Endothelial cell of umbilical vein (primary cell): Measurements from ENCODE around the gene ATG10. TPM values are rescaled to one million over a fixed set of nuclear protein-coding genes. Genes with fewer than 3 reads are reported as not detected.

Experiments
- BruUV-seq: library from RNA; stranded (reverse); fragments of 400-500 nt; replicated peaks from 2 replicates; lab custom pipeline; 2021; lab: Mats Ljungman, UMichigan
- CTCF ChIA-PET: fragments of 300-600, 350-600 bp; sonication (Branson Sonifier 250); formaldehyde crosslinking; loops from one replicate; lab custom pipeline; 2021; ENCODE audit warnings: antibody characterized with exemption, inconsistent platforms; lab: Charles Lee
- POLR2A ChIA-PET: fragments of 300-600, 350-600 bp; sonication (Branson Sonifier 250); formaldehyde crosslinking; loops from one replicate; lab custom pipeline; 2021; ENCODE audit warnings: antibody characterized with exemption, inconsistent platforms; lab: Charles Lee
- DNase-seq: peaks from one replicate; pipeline ENCODE4 v3.0.0-alpha.2; 2011; ENCODE audit warnings: low read depth, low spot score
- FAIRE-seq: peaks from 2 replicates; lab custom pipeline; 2011; peaks lifted over from hg19 to GRCh38; lab: Jason Lieb, UNC
- H2AFZ ChIP-seq: 2 replicates; pipeline ENCODE4 v1.6.0; 2012; ENCODE audit warnings: low read depth, low read length, control low read depth, inconsistent platforms
- H3K27ac ChIP-seq: 2 replicates; pipeline ENCODE4 v1.5.1; 2011; ENCODE audit warnings: low read depth, mild to moderate bottlenecking, control low read depth, low read length, moderate library complexity; ENCODE audit not compliant: insufficient read depth
- H3K27me3 ChIP-seq, 2 experiments: 2 replicates each; pipeline versions ENCODE4 v1.6.0 to v1.6.1; 2011; ENCODE audit warnings: low read length in 2 of 2, mixed read lengths in 1 of 2; ENCODE audit not compliant: control insufficient read depth in 2 of 2, insufficient read depth in 2 of 2
- H3K36me3 ChIP-seq, 2 experiments: 2 replicates in 1 of 2; 3 replicates in 1 of 2; pipeline ENCODE4 v1.5.1; 2011; ENCODE audit warnings: low read length in 2 of 2, mild to moderate bottlenecking in 1 of 2, moderate library complexity in 1 of 2; ENCODE audit not compliant: control insufficient read depth in 2 of 2, insufficient read depth in 2 of 2; ENCODE audit errors: extremely low read depth in 1 of 2
- H3K4me1 ChIP-seq: 3 replicates; pipeline ENCODE4 v1.5.1; 2011; ENCODE audit warnings: mild to moderate bottlenecking, low read length; ENCODE audit not compliant: control insufficient read depth, insufficient read depth; ENCODE audit errors: extremely low read depth
- H3K4me2 ChIP-seq: 2 replicates; pipeline ENCODE4 v1.6.1; 2011; ENCODE audit warnings: low read length, control low read depth, mixed read lengths; ENCODE audit not compliant: insufficient read depth
- H3K4me3 ChIP-seq, 3 experiments: fragments of 200-600 bp in 1 of 3; sonication (generic), shearing (Covaris generic) in 1 of 3; replicated peaks in 1 of 3; 2 replicates each; pipeline ENCODE4 v1.5.1; 2011 to 2016; ENCODE audit warnings: control low read depth in 3 of 3, low read length in 3 of 3, mild to moderate bottlenecking in 2 of 3, inconsistent platforms in 1 of 3, low read depth in 1 of 3, moderate library complexity in 1 of 3; ENCODE audit not compliant: insufficient read depth in 1 of 3
- H3K79me2 ChIP-seq: 2 replicates; pipeline ENCODE4 v1.6.0; 2012; ENCODE audit warnings: low read length, inconsistent platforms; ENCODE audit not compliant: control insufficient read depth, insufficient read depth
- H3K9ac ChIP-seq: replicated peaks from 2 replicates; pipeline ENCODE3; 2011; ENCODE audit warnings: low read length, control low read depth; ENCODE audit not compliant: insufficient read depth; ENCODE audit errors: extremely low read depth
- H3K9me1 ChIP-seq: replicated peaks from 3 replicates; pipeline ENCODE4 v1.6.0; 2011; ENCODE audit warnings: mild to moderate bottlenecking, low read length; ENCODE audit not compliant: control insufficient read depth, insufficient read depth; ENCODE audit errors: extremely low read depth
- H3K9me3 ChIP-seq: replicated peaks from 2 replicates; pipeline ENCODE4 v1.5.1; 2012; ENCODE audit warnings: low read length, inconsistent platforms; ENCODE audit not compliant: control insufficient read depth, insufficient read depth
- H4K20me1 ChIP-seq: replicated peaks from 2 replicates; pipeline ENCODE3; 2011; ENCODE audit warnings: mild to moderate bottlenecking, low read length; ENCODE audit not compliant: control insufficient read depth, insufficient read depth; ENCODE audit errors: extremely low read depth
- CTCF ChIP-seq, 2 donors: IDR thresholded peaks; 1 replicate in 1 of 2; 2 replicates in 1 of 2; pipeline ENCODE4 v1.5.1; 2011; ENCODE audit warnings: low read length in 2 of 2, mild to moderate bottlenecking in 2 of 2, moderate library complexity in 2 of 2, control low read depth in 1 of 2, inconsistent platforms in 1 of 2, low read depth in 1 of 2; ENCODE audit not compliant: insufficient read depth in 1 of 2; ENCODE audit errors: extremely low read depth in 1 of 2
- FOS ChIP-seq: IDR thresholded peaks from 2 replicates; pipeline ENCODE4 v1.6.1; 2011; ENCODE audit warnings: mild to moderate bottlenecking, low read length, moderate library complexity, borderline replicate concordance; ENCODE audit not compliant: insufficient read depth
- GATA2 ChIP-seq: IDR thresholded peaks from 2 replicates; pipeline ENCODE4 v1.7.0; 2011; ENCODE audit warnings: low read depth, mild to moderate bottlenecking, moderate library complexity, mixed read lengths, low read length; ENCODE audit not compliant: insufficient read length, insufficient read depth
- dilution Hi-C: fragments of 300-500 bp; cut with MboI; formaldehyde crosslinking; loops from one replicate; pipeline ENCODE4 v1.15.0; 2019; ENCODE audit warnings: low sequenced_read_pairs; ENCODE audit not compliant: extremely low pct_ligation_motif_present
- intact Hi-C: fragments of 100-400 bp; cut with micrococcal nuclease; formaldehyde crosslinking; loops from one replicate; pipeline ENCODE4 v1.10.0; 2022
- polyA plus RNA-seq, 4 experiments: library from polyadenylated mRNA; depleted of rRNA in 3 of 4; stranded (reverse) in 3 of 4; unstranded in 1 of 4; fragments of >200 nt; gene quantifications; 2 replicates each; pipeline versions ENCODE4 v1.2.1 to v1.2.3, GENCODE V29; 2011 to 2012; ENCODE audit warnings: missing spikeins in 1 of 4
- total RNA-seq: library from RNA; stranded (reverse); gene quantifications from 2 replicates; pipeline ENCODE4 v1.2.3, GENCODE V29; 2021

The ATG10 gene
- total and polyA plus RNA-seq, 2 donors (not counting 3 experiments of a cell fraction or from before 2014, with no cell fraction given): 1.6 to 3.9 TPM

DNA sequence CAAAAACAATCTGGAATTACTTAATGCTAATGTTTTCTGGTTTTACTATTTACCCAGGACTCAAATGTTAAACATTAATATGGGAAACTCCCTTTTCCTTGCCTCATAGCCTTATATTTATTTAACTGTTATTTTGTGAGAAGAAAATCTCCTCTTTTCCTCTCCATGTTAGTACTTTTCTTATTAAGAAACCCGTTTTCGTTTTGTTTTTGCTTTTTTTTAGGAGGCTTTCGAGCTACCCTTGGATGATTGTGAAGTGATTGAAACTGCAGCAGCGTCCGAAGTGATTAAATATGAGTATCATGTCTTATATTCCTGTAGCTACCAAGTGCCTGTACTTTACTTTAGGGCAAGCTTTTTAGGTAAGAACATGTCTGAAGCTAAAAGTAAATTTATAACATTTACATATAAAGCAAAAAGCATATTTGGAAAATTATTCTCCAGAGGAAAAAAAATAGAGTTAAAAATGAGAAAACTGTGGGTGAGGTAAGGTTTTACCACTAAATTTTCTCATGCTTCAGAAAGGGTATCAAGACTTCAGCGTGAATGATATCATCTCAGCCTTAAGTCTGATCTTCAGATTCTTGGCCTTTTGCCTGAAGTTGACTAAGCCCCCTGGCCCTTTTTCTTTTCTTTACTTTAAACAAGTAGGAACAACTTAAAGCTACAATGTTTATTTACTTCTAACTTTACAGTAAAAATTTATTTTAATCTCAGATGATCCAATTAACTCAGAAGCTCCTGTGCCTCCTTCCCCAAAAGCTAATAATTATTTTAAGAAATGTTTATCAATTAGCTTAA, 192.6 kb downstream of the ATG10 start:
- H3K4me2 ChIP-seq: peak overlapping the region; percentile 41
- H3K9ac ChIP-seq: no peak overlapping the region
- ChIA-PET POLR2A (interaction anchor here (2.5 kb wide), 1 partner anchor 413 kb away, joined by 8 read pairs; the partner anchor contains the start of gene SSBP2), CTCF (interaction anchor here (1.0 to 3.6 kb wide), 23 partner anchors 11 to 1056 kb away, joined by 3 to 97 read pairs (median 6); partner anchors contain the start of genes SSBP2 and ZCCHC9)
- H3K4me1 ChIP-seq: peaks cover 26% of the 10 kb centered on the region
- no peaks in the 10 kb centered on the region for H3K9me3 ChIP-seq
- no peaks in the 10 kb centered on the region for H3K9me1 ChIP-seq
- FAIRE-seq (peak; percentile 72), DNase-seq (peak; percentile 68)
- no peaks in the 10 kb centered on the region for H3K27me3 ChIP-seq
- H3K79me2 ChIP-seq: no peaks in the 10 kb centered on the region
- no peak overlapping the region for H2AFZ ChIP-seq
- no peaks in the 10 kb centered on the region for H4K20me1 ChIP-seq
- TF ChIP-seq GATA2 (peak; percentile 39), CTCF (IDR thresholded peaks at IDR 0.05; ENCODE audit: extremely low read depth in 1 of 2, insufficient read depth in 1 of 2, low read depth in 1 of 2, low read length in 2 of 2) (no peak), FOS (peak; percentile 42)
- no TSS peak for BruUV-seq
- H3K36me3 ChIP-seq: no peaks in the 10 kb centered on the region
- intact Hi-C loops: loop anchor here (2.0 to 10.0 kb wide), 2 partner anchors 194 to 560 kb away; no protein-coding TSS in a partner anchor
- no peak overlapping the region for H3K4me3 ChIP-seq
- H3K27ac ChIP-seq: peak overlapping the region; percentile 42
- dilution Hi-C loops: no loop called here
